Uterus (tissue), 2 donors: ENCODE data around the gene ALOX15B.

Experiments used
- CTCF ChIP-seq, 4 experiments: fragments of 200-600 bp in 2 of 4; fragments of 450-650 bp in 2 of 4; sonication (generic) in 2 of 4; IDR thresholded peaks; one replicate each; pipeline ENCODE4 v1.5.1; 2016 to 2019; ENCODE audit warnings: antibody characterized with exemption in 4 of 4, mild to moderate bottlenecking in 2 of 4, moderate library complexity in 1 of 4
- POLR2A ChIP-seq, 2 donors: fragments of 450-650 bp; IDR thresholded peaks; one replicate each; pipeline ENCODE4 v1.6.1; 2016; ENCODE audit warnings: antibody characterized with exemption in 2 of 2, mild to moderate bottlenecking in 1 of 2, moderate library complexity in 1 of 2

DNA sequence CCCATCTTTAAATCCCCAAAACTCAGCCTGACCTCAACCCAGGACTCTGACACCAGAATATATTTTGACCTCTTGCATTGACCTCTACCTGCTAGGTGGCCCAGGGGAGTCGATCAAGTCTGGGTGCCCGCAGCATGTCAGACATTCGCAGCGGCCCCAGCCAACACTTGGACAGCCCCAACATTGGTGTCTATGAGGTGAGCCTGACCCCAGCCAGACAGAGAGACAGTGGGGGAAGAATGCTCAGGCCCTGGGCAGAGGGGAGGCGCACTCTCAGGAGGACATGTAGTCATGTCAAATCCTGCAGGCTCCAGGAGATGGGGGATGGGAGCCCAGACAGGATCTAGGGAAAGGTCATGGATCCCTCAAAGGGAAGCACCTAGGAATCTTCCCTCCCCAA, 31.0 kb upstream of the ALOX15B start:
- TF ChIP-seq POLR2A (IDR thresholded peaks at IDR 0.05): no peak
- no peak for TF ChIP-seq CTCF (IDR thresholded peaks at IDR 0.05)
